NCI-H146 treated with DMSO at 0.1 percent for 48 hours (cell line): ENCODE data around the gene VAV1.
"Not testable (repeated sequence)": the region's sequence is repeated elsewhere in the genome, so short reads cannot be mapped to it uniquely, and the experiment has no call there.

Experiments
- DNase-seq: peaks from one replicate; lab custom pipeline; 2025; ENCODE audit not compliant: unreplicated experiment; lab: John Stamatoyannopoulos, UW

Gene VAV1

GRCh38 chr19:6790194-6791128 lies 18.0 kb downstream of the VAV1 start:
- no peak for DNase-seq

- DNase-seq = no peak
Measured at GRCh38 chr19:6791237-6791636, 18.7 kb downstream of the VAV1 start.

GRCh38 chr19:6793411-6793810 lies 20.9 kb downstream of the VAV1 start:
- no peak for DNase-seq

- no peak for DNase-seq
Measured at GRCh38 chr19:6793973-6794372, 21.5 kb downstream of the VAV1 start.

GRCh38 chr19:6794686-6795431 lies 22.4 kb downstream of the VAV1 start:
- DNase-seq = no peak

- DNase-seq = no peak
Measured at GRCh38 chr19:6796278-6796677, 23.8 kb downstream of the VAV1 start.

GRCh38 chr19:6797646-6798045 lies 25.1 kb downstream of the VAV1 start:
- no peak for DNase-seq

GRCh38 chr19:6800160-6800790 lies 27.8 kb downstream of the VAV1 start:
- not testable (repeated sequence) for DNase-seq

- no peak for DNase-seq
Measured at GRCh38 chr19:6800991-6801484, 28.5 kb downstream of the VAV1 start.

GRCh38 chr19:6801485-6802086 lies 29.1 kb downstream of the VAV1 start:
- no peak for DNase-seq

- no peak for DNase-seq
Measured at GRCh38 chr19:6802336-6803035, 30.0 kb downstream of the VAV1 start.

GRCh38 chr19:6803036-6803404 lies 30.5 kb downstream of the VAV1 start:
- DNase-seq = no peak

- DNase-seq = no peak
Measured at GRCh38 chr19:6806488-6806887, 34.0 kb downstream of the VAV1 start.

GRCh38 chr19:6807291-6807690 lies 34.8 kb downstream of the VAV1 start:
- DNase-seq = no peak

GRCh38 chr19:6808494-6808893 lies 36.0 kb downstream of the VAV1 start:
- no peak for DNase-seq

GRCh38 chr19:6809262-6809661 lies 36.8 kb downstream of the VAV1 start:
- DNase-seq = no peak

- no peak for DNase-seq
Measured at GRCh38 chr19:6811378-6811777, 38.9 kb downstream of the VAV1 start.

- no peak for DNase-seq
Measured at GRCh38 chr19:6811906-6812305, 39.4 kb downstream of the VAV1 start.

GRCh38 chr19:6812612-6813011 lies 40.1 kb downstream of the VAV1 start:
- no peak for DNase-seq

- DNase-seq = no peak
Measured at GRCh38 chr19:6813659-6814058, 41.2 kb downstream of the VAV1 start.

- no peak for DNase-seq
Measured at GRCh38 chr19:6817179-6817578, 44.7 kb downstream of the VAV1 start.
